NCI-H2029 (cell line): ENCODE measurements around the gene ZNF618.

Source experiments
- DNase-seq: peaks from one replicate; lab custom pipeline; 2025; lab: John Stamatoyannopoulos, UW

Gene ZNF618

DNA sequence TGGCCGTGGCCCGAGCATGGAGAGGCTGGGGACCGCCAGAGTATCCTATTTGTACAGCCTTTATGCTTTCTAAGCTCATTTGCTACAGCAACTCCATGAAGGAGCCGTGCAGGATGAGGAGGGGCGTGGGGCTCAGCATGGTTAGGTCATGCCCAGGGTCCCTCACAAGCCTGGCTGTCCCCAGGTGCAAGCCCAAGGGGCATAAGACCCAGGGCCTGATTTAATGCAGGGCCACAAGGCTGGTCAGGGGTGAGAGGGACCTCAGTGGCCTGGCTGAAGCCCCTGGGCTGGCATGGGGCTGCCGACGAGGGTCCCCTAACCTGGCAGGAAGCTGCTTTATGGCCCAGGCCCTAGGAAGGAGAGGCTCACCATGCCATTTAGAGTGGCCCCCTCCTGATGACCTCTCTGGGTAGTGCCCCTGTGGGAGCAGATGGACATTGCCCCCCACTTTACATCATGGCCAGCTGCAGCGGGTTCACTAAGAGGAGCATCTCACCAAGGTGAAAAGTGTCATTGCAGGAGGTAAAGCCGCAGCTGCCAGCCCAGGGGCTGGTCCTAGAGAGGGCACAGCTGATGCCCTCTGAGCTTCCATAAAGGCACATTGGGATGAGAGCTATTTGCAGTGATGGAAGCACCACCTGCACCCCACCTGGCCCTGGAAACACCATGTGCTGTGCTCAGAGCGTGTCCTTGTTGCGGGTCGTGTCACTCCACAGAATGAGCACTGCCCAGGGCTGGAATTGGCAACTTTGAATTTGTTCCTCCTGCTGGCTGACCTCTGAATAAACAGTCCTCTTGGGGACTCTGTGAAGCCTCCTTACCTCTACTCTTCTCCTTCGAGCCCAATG is 58.9 kb downstream of the ZNF618 start:
- no peak for DNase-seq

GRCh38 chr9:113935677-113936380 is 59.7 kb downstream of the ZNF618 start:
- no peak for DNase-seq

DNA sequence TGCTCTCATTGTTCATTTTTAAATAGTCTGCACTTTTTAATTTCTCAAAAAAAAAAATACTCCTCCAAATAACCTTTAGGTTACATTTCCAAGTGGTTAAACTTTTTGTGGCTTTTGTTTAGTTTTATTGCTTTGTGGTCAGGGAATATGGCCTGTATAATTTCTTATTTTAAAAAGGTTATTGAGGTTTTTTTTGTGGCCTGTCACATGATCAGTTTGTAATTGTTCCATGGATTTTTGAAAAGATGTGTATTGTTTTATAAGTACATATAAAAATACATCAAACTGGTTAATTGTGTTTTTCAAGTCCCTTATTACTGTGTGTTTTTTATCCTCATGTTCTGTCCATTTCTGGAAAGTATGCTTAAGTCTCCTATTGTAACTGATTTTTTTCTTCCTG is 64.0 kb downstream of the ZNF618 start:
- no peak for DNase-seq

- DNase-seq = no peak
These were observed 64.9 kb downstream of the ZNF618 start for GRCh38 chr9:113941056-113941455.

DNA sequence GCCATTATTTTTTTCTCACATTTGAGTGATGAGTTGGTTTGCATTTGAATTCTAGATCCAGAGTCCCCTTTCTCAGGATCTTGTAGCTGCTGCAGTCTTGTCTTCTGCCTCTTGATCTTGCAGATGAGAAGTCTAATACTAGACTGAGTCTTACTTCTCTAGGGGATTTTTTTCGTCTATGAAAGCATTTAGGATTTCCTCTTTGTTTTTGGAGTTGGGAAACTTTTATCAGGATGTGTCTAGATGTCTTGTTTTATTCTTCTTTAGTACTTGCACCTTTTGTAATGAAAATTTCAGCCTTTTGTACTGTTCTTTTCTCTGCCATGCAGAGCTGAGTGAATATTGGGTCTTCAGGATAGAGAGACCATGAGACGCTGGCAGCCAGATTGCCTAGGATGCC is 65.4 kb downstream of the ZNF618 start:
- no peak for DNase-seq

- DNase-seq = no peak
These were observed 67.3 kb downstream of the ZNF618 start for GRCh38 chr9:113943112-113944009.

GRCh38 chr9:113945784-113946183 is 69.7 kb downstream of the ZNF618 start:
- DNase-seq = no peak

DNA sequence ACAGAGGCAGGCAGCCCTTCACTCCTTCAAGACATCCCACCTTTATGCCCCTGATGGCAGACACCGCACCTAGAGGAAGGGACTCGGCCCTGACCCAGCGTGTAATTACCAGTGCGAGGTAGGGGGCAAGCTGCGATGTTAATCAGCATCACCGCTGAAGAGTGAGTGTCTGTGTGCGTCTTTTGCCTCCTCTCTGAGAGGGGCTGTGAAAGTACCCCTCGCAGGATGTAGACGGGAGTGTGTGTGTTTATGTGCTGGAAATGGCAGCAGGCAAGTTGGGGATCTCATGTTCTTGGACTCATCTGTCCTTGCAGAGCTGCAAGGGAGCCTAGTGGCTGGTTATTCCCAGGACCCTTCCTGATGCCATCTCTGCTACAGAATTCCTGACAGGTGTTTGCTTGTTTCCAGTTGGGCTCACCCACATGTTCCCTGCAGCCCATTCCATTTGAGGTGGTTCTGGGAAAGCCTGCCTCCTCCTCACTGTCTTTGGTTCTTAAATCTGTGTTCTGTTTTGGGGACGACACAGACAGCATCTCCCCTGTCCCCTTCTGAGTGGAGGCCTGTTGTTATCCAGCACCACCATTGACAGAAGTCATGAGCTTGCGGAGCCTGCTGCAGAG is 70.5 kb downstream of the ZNF618 start:
- no peak for DNase-seq

- DNase-seq = no peak
These were observed 71.8 kb downstream of the ZNF618 start for GRCh38 chr9:113947941-113948340.

DNA sequence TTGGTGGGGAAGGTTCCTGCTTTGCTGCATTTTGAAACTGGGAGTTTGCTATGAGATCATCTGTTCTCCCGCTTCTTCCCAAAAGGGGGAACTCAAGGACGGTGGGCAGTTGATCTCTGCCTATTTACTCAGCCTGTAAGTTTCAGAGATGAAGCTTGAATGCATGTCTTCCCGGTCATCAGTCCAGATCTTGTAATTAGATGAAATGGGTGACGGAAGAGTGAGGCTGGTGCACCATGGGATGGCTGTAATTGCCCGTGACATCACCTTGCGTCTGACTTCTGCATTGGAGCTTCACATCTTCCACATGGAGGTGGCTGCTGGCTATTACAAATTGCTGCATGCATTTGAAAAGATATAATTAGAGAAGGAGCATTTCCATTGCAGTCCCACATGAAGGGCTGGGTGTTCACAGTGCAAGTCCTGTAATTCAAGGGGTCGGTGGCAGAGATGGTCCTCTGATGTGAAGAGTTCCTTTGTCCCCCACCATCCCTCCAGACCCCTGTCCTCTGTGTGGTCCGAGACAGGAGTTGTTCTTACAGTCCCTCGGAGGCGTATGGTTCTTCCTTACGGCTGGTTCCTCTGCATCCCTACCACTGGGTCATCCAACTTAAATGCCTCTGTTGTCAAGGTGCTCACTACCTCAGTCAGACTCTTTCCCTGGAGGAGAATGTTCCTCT is 72.9 kb downstream of the ZNF618 start:
- DNase-seq = no peak

DNA sequence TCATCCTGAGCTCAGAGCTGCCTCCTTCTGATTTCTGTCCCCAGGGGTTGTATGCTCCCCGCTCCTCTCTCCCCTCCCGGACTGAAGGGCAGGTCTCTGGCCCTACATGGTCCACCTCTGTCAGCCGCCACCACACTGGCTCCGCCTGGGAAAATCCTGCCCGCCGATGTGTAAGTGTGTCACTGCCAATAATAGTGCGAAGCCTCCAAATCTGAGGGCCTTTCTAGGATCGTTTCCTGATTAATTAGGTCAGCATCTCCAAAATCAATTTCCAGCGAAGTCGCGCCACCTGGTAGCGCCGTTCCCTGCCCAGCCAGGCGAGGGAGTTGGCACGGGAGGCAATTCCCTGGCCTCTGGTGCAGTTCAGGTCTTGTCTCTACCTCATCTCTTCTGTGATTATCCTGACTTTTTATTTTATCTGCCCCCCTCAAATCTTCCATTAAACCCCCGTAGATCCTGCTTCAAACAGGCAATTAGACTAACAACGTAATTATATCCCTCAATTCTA is 73.5 kb downstream of the ZNF618 start:
- no peak for DNase-seq

DNA sequence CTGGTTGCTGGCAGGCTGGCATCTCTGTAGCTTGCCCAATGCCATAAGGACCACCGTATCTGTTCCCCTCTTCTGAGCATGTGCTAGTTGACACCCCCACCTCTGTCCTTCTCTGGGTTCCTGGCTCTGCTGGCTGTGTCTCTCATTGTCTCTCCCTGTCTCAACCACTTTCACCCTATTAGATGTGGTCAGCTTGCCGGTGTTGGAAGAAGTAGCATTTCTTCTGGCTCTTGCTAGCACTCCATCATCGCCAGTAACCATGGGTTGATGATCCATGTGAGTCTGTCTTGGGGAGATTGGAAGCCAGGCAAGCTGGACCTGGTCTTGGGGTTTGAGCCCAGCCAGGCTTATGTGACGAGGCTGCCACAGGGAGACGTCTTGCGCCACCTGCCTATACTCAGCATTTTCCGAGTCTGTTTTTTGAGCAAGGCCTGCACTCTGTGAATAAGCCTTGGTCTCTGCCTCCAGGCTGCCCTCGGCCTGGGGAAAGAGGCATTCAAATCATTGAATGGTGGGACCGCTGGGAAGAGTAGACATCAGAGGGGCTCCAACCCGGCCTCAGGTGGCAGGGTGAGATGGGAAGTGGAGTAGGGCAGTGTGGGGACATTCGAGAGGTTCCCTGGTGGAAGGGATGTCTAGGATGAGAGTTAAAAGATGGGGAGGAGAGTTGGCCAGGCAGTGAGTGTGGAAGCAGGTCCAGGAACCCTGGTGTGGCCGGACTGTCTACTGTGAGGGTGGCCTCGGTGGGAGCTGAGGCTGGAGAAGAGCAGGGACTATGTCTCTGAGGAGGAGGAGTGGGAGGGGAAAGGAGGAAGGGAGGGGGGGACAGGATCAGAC is 74.3 kb downstream of the ZNF618 start:
- no peak for DNase-seq

DNA sequence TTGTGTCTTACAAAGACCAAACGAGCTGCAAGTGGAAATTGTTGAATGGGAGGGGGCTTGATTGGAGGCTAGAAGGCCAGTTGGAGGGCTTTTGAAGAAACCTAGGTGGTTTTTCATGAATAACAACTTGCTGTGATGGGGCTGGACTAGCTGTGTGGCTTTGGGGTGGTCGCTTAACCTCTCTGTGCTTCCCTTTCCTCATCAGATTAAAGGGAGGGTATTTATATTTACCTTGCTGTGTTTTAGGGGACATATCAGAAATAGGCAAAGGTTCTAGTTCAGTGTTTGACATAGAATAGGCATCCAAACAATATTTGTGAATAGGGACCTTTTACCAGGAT is 74.9 kb downstream of the ZNF618 start:
- no peak for DNase-seq

DNA sequence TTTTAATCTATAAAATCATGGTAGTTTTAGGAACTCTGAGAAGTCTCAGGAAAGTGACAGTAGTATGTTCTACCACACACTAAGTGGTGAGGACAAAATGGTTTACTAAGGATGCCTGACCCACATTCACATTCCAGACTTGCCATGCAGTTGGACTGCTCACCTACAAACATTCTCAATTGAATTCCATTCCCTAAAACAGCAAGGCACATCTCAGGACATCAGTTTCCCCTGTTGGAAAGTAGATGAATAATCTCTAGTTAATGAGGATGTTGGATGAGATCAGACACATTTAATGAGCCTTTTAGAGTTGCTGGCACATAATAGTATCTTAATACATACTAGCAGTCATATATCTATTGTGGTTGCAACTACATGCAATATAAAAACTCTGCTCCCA is 76.6 kb downstream of the ZNF618 start:
- DNase-seq = no peak

DNA sequence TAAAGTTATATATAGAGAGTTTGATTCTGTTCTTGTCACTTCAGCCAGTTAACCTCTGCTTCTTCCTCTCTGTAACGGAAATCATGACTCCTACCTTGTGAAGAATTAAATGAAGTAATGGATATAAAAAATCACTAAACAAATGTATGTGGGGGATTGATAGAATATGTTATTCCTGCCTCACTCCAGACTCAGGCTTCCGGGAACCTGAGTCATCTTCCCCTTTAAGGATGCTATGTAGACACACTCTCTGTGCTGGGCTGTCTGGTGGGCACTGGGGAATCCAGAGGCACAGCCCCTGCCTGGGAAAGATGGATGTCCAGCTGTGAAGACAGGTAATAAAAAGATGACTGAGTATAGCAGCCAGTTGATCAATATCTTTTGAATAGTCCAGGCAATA is 77.4 kb downstream of the ZNF618 start:
- no peak for DNase-seq

- DNase-seq = no peak
These were observed 78.5 kb downstream of the ZNF618 start for GRCh38 chr9:113954591-113954990.

- no peak for DNase-seq
These were observed 79.1 kb downstream of the ZNF618 start for GRCh38 chr9:113955076-113955752.

DNA sequence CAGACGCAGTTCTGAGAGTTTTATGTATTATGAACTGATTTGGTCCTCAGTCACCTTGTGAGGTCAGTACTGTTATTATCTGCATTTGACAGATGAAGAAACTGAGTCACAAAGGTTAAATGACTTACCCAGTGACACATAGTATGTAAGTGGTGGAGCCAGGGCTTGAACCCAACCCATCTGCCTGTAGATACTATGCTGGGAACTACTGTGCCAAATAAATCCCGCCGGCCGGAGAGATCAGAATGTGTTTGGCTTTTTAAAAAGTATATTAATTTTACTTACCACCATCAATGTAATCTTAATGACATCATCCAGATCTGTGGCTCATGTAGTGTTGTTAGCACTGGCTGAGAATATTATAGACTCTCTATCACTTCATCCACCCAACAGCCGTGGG is 80.8 kb downstream of the ZNF618 start:
- DNase-seq = no peak

DNA sequence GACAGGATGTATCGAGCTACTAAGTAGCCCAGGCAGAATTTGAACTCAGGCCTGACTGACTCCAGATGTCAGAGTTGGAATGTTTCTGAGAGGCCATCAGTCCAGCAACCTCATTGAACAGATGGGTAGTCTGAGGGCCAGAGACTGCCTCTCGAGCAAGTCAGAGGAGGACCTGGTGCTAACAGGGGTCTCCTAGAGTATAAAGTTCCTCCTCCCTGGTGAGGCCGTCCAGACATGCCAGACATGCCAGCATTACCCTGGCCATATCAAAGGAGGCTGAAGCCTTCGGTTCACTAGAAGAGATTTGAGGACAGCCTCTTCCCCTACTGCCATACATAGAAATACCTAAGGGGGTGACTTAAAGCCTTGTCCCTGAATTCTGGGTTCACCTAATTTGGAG is 81.2 kb downstream of the ZNF618 start:
- DNase-seq = no peak

DNA sequence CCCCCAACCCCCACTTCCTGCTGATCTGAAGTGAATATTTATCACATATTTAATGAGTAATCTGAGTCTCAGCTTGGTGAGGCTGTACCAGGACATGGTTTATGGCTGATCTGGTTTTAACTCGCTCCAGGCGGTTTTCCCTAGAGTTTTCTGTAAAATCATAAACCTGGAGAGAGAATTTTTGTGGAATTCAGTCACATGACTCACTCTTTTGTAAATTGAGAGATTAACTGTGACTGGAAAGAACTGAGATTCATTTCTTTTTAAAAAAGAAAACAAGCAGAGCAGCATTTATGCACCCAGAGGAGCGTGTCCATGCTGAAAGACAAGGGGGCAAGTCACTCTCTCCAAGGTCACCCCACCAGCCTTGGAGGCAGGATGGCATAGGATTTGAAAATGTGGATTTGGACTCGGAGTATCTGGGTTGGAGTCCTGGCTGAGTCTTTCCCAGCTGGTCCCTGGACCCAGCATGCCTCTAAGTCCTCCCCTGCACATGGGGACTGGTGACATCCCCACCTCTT is 81.8 kb downstream of the ZNF618 start:
- peak; percentile 48 for DNase-seq
